ENCODE data around the gene ZNF276.

Gene ZNF276

GRCh38 chr16:89785523-89786155 lies 64.3 kb downstream of the ZNF276 start:
- DNase-seq = no peak

GRCh38 chr16:89786474-89787364 lies 65.4 kb downstream of the ZNF276 start:
- no peak for DNase-seq

- no peak for DNase-seq
Observed at GRCh38 chr16:89787365-89787805, 66.0 kb downstream of the ZNF276 start.
